Measurements from ENCODE around the gene LIPC.

DNA sequence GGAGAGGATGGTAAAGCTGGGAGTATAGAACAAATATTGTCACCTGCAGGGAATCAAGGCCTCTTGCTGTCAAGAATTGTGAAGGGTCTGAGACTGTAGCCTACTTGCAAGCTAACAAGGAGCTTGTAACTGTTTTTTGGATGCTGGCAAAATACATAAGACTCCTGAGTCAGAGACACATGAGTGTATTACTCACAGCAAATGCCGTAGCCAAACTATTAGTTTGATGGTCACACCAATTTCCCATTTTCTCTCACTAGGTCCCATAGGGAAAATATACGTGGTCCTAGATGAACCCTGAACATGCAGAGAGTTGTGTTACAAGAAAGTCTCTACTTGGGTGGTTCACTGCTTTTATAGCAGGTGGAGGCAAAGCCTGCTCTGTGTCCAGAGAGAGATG lies 44.7 kb upstream of the LIPC start:
- TF ChIP-seq CTCF (IDR thresholded peaks at IDR 0.05) = no peak
- TF ChIP-seq POLR2A (IDR thresholded peaks at IDR 0.05) = no peak

Data from stomach (tissue), 4 donors.